ENCODE results near the gene TMPRSS9.

Gene TMPRSS9

DNA sequence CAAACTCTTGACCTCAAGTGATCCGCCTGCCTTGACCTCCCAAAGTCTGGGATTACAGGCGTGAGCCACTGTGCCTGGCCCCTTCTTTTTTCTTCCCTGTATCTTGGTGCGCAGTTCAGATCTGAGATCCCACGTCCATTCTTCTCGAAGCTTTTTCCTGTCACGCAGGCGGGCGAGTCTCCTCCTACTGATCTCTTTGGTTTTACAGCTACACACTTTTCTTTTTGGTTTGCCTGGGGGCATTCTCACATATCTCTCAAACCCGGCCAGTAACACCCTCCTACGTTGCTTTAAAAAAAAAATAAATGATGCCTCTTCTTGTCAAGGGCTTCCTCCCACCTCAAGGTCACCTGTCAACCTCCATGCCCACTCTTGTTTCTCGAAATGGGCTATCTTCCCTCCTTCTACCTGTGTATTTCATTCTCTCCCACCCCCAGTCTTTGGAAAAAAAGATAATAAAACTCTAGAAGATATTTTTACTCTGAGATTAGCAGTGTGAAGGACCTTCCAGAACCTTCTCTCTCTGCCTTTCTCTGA lies 12.1 kb downstream of the TMPRSS9 start:
- no peak overlapping the region for H3K4me2 ChIP-seq (ENCODE audit: low read length)
- H4K20me1 ChIP-seq (ENCODE audit: insufficient read depth, low read length) = no peaks in the 10 kb centered on the region
- H3K79me2 ChIP-seq (ENCODE audit: insufficient read depth, low read length) = no peaks in the 10 kb centered on the region
- H3K27ac ChIP-seq (ENCODE audit: low read depth, low read length, poor library complexity, severe bottlenecking) = no peak overlapping the region
- H3K9ac ChIP-seq (ENCODE audit: low read length) = no peak overlapping the region
- H3K9me2 ChIP-seq (ENCODE audit: low read depth, low read length) = no peaks in the 10 kb centered on the region
- no peak overlapping the region for H2AFZ ChIP-seq (ENCODE audit: low read length)
- H3K27me3 ChIP-seq (ENCODE audit: insufficient read depth, low read length) = no peaks in the 10 kb centered on the region; the same call in 1 of the 2 replicates
- H3F3A ChIP-seq (ENCODE audit: insufficient read depth, low read length) = no peaks in the 10 kb centered on the region
- H3K4me1 ChIP-seq (ENCODE audit: insufficient read depth, low read length, severe bottlenecking) = no peaks in the 10 kb centered on the region
- no peaks in the 10 kb centered on the region; the same call in 1 of the 2 replicates for H3K36me3 ChIP-seq (ENCODE audit: insufficient read depth, low read length)
- 0 out of 2 replicates have a peak, but pooled peaks cover 3% of the 10 kb centered on the region for H3K9me3 ChIP-seq (ENCODE audit: low read length)
- TF ChIP-seq, protein P1, sequence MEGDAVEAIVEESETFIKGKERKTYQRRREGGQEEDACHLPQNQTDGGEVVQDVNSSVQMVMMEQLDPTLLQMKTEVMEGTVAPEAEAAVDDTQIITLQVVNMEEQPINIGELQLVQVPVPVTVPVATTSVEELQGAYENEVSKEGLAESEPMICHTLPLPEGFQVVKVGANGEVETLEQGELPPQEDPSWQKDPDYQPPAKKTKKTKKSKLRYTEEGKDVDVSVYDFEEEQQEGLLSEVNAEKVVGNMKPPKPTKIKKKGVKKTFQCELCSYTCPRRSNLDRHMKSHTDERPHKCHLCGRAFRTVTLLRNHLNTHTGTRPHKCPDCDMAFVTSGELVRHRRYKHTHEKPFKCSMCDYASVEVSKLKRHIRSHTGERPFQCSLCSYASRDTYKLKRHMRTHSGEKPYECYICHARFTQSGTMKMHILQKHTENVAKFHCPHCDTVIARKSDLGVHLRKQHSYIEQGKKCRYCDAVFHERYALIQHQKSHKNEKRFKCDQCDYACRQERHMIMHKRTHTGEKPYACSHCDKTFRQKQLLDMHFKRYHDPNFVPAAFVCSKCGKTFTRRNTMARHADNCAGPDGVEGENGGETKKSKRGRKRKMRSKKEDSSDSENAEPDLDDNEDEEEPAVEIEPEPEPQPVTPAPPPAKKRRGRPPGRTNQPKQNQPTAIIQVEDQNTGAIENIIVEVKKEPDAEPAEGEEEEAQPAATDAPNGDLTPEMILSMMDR (IDR thresholded peaks at IDR 0.05; ENCODE audit: low read length) = no peak
- TF ChIP-seq EZH2 (IDR thresholded peaks at IDR 0.05; ENCODE audit: borderline replicate concordance, low read length) = no peak
- H3K4me3 ChIP-seq (ENCODE audit: low read depth, low read length, poor library complexity, severe bottlenecking) = no peak overlapping the region

DNA sequence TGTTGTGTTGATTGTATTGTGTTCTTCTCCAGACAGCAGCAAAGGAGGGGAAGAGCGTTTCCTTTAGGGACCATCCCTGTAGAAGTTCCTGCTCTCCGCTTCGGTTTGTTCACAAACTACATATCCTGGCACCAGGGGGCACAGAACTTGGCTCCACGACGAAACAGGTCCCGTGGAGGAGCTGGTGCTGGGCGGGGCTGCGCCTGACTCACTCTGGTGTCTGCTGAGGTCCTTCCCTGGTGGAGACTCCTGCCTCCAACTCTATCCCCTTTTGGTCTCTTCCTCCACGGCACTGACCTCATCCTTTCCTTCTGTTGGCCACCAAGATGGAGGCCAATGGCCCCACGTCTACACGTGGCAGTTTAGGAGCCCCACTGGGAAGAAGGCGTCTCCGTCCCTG lies 14.7 kb downstream of the TMPRSS9 start:
- H3K79me2 ChIP-seq (ENCODE audit: insufficient read depth, low read length) = no peaks in the 10 kb centered on the region
- H4K20me1 ChIP-seq (ENCODE audit: insufficient read depth, low read length) = no peaks in the 10 kb centered on the region
- no peaks in the 10 kb centered on the region; the same call in 1 of the 2 replicates for H3K27me3 ChIP-seq (ENCODE audit: insufficient read depth, low read length)
- H3K9me2 ChIP-seq (ENCODE audit: low read depth, low read length) = no peaks in the 10 kb centered on the region
- 0 out of 2 replicates have a peak, but pooled peaks cover under 1% of the 10 kb centered on the region for H3K9me3 ChIP-seq (ENCODE audit: low read length)
- no peak overlapping the region for H3K9ac ChIP-seq (ENCODE audit: low read length)
- no peak overlapping the region for H3K4me2 ChIP-seq (ENCODE audit: low read length)
- no peaks in the 10 kb centered on the region for H3K4me1 ChIP-seq (ENCODE audit: insufficient read depth, low read length, severe bottlenecking)
- TF ChIP-seq, protein P1 (IDR thresholded peaks at IDR 0.05; ENCODE audit: low read length) = no peak
- TF ChIP-seq EZH2 (IDR thresholded peaks at IDR 0.05; ENCODE audit: borderline replicate concordance, low read length) = no peak
- no peak overlapping the region for H3K4me3 ChIP-seq (ENCODE audit: low read depth, low read length, poor library complexity, severe bottlenecking)
- no peaks in the 10 kb centered on the region for H3F3A ChIP-seq (ENCODE audit: insufficient read depth, low read length)
- H3K27ac ChIP-seq (ENCODE audit: low read depth, low read length, poor library complexity, severe bottlenecking) = no peak overlapping the region
- no peaks in the 10 kb centered on the region; the same call in 1 of the 2 replicates for H3K36me3 ChIP-seq (ENCODE audit: insufficient read depth, low read length)
- no peak overlapping the region for H2AFZ ChIP-seq (ENCODE audit: low read length)

DNA sequence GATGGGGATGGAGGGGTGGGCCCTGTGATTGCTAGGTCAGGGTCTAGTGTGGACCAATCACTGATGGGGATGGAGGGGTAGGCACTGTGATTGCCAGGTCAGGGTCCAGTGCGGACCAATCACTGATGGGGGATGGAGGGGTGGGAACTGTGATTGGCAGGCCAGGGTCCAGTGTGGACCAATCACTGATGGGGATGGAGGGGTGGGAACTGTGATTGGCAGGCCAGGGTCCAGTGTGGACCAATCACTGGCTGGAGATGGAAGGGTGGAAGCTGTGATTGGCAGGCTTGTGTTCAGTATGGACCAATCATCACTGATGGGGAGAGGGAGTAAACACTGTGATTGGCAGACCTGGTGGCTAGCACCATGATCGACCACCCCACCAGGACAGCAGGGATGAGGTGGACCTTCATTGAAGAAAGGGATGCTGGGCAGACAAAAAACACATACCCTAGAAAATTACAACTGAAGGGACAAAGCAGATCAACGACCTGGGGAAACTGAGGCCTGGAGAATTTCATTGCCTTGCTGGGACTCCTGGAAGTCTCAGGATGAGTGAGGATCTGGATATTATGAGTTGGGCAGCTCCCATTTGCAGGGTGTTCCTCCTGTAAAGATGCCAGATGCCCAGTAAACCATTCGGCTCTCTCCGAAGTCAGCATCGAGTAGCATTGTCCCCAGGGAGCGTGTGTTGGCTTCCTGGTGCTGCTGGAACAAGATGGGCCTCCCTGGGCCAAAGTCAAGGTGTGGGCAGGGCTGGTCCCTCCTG lies 15.5 kb downstream of the TMPRSS9 start:
- Histone ChIP-seq H3K9me3 (ENCODE audit: low read length) (no peaks in the 10 kb centered on the region), H3K4me1 (ENCODE audit: insufficient read depth, low read length, severe bottlenecking) (no peaks in the 10 kb centered on the region), H3K27ac (ENCODE audit: low read depth, low read length, poor library complexity, severe bottlenecking) (no peak overlapping the region), H4K20me1 (ENCODE audit: insufficient read depth, low read length) (no peaks in the 10 kb centered on the region), H3K9me2 (ENCODE audit: low read depth, low read length) (no peaks in the 10 kb centered on the region), H3K9ac (ENCODE audit: low read length) (no peak overlapping the region), H3K27me3 (ENCODE audit: insufficient read depth, low read length) (no peaks in the 10 kb centered on the region; the same call in 1 of the 2 replicates), H3F3A (ENCODE audit: insufficient read depth, low read length) (no peaks in the 10 kb centered on the region), H3K36me3 (ENCODE audit: insufficient read depth, low read length) (no peaks in the 10 kb centered on the region), H3K4me3 (ENCODE audit: low read depth, low read length, poor library complexity, severe bottlenecking) (no peak overlapping the region), H2AFZ (ENCODE audit: low read length) (no peak overlapping the region), H3K4me2 (ENCODE audit: low read length) (no peak overlapping the region), H3K79me2 (ENCODE audit: insufficient read depth, low read length) (no peaks in the 10 kb centered on the region)
- TF ChIP-seq, protein P1 (IDR thresholded peaks at IDR 0.05; ENCODE audit: low read length) = no peak
- TF ChIP-seq EZH2 (IDR thresholded peaks at IDR 0.05; ENCODE audit: borderline replicate concordance, low read length) = no peak
